ENCODE measurements around the gene LRP8.

- TF ChIP-seq CTCF (IDR thresholded peaks at IDR 0.05; ENCODE audit: low read depth, low read length) (no peak), EZH2phosphoT487 (IDR thresholded peaks at IDR 0.05; ENCODE audit: low read depth) (no peak)
Observed at GRCh38 chr1:53255031-53255430, 72.8 kb downstream of the LRP8 start.
